ENCODE results near the gene DDX59. TPM values are rescaled to one million over a fixed set of nuclear protein-coding genes. Genes with fewer than 3 reads are reported as not detected.

The DDX59 gene
- total and polyA plus RNA-seq, 9 of the 15 experiments (the other 6 are each of a cell fraction or from before 2014, with no cell fraction given) = 8.3 to 30.4 (median 19.8) TPM

GRCh38 chr1:200708769-200709168 lies 39.1 kb upstream of the DDX59 start (continued):
- no peak for TF ChIP-seq CEBPZ (IDR thresholded peaks at IDR 0.05; ENCODE audit: borderline replicate concordance, low read depth, low read length)

GRCh38 chr1:200708161-200708560 lies 38.5 kb upstream of the DDX59 start:
- H3K79me2 ChIP-seq (ENCODE audit: control insufficient read depth, insufficient read depth, low read length) = no peaks in the 10 kb centered on the region
- no peaks in the 10 kb centered on the region for H3K36me3 ChIP-seq (ENCODE audit: control insufficient read depth, insufficient read depth, low read length)
- H4K20me1 ChIP-seq (replicated peaks; ENCODE audit: control insufficient read depth, insufficient read depth, low read length) = no peaks in the 10 kb centered on the region
- ATAC-seq (no peak), DNase-seq (ENCODE audit: extremely low read depth in 1 of 4, low spot score in 3 of 4) (no peak), FAIRE-seq (no peak)
- CTCF ChIA-PET (ENCODE audit: low intra/inter-chr PET ratio) = no interaction called here
- POLR2A ChIA-PET = interaction anchor here (1.0 to 1.4 kb wide), 2 partner anchors 10 to 39 kb away, joined by 5 to 6 read pairs; partner anchors contain the start of gene DDX59
- H3K27ac ChIP-seq (ENCODE audit: extremely low read depth, low read depth, low read length) = no peak overlapping the region
- H3K9me3 ChIP-seq (replicated peaks; ENCODE audit: control insufficient read depth, insufficient read depth, low read depth, low read length) = no peaks in the 10 kb centered on the region
- intact Hi-C loops (cut with micrococcal nuclease) = no loop called here
- H3K4me1 ChIP-seq (replicated peaks in 1 of 2; ENCODE audit: control insufficient read depth in 2 of 2, insufficient read depth in 2 of 2, low read length in 2 of 2) = peaks cover 4 to 16% of the 10 kb centered on the region in 2 experiments; a peak in 2 of 5 replicates
- in situ Hi-C loops (cut with MboI) = no loop called here
- no peak overlapping the region for H3K4me2 ChIP-seq (ENCODE audit: insufficient read depth, low read length)
- no peak overlapping the region for H3K4me3 ChIP-seq
- no TSS peak for BruUV-seq (replicated peaks)
- no peaks in the 10 kb centered on the region for H3K27me3 ChIP-seq (ENCODE audit: control insufficient read depth in 2 of 2, insufficient read depth in 2 of 2, low read length in 2 of 2)
- H2AFZ ChIP-seq (ENCODE audit: low read depth, low read length) = no peak overlapping the region
- H3K9me1 ChIP-seq (ENCODE audit: control insufficient read depth, insufficient read depth, low read length) = no peaks in the 10 kb centered on the region
- no peak overlapping the region for H3K9ac ChIP-seq (ENCODE audit: insufficient read depth in 1 of 2, low read depth in 2 of 2, low read length in 2 of 2)
- TF ChIP-seq E2F6 (IDR thresholded peaks at IDR 0.05; ENCODE audit: borderline replicate concordance in 1 of 2, extremely low read depth in 1 of 2, insufficient read depth in 1 of 2, insufficient read length in 1 of 2, low read depth in 1 of 2, low read length in 1 of 2, poor library complexity in 1 of 2, severe bottlenecking in 1 of 2) (no peak), ELF4 (CRISPR knock-in tag; IDR thresholded peaks at IDR 0.05) (no peak), ESRRB (CRISPR knock-in tag; IDR thresholded peaks at IDR 0.05; ENCODE audit: borderline replicate concordance) (no peak), ZSCAN32 (CRISPR knock-in tag; IDR thresholded peaks at IDR 0.05) (no peak), TOE1 (IDR thresholded peaks at IDR 0.05; ENCODE audit: borderline replicate concordance) (no peak), TOE1 (CRISPR knock-in tag; IDR thresholded peaks at IDR 0.05; ENCODE audit: borderline replicate concordance, low read depth) (no peak), MLX (CRISPR knock-in tag; conservative IDR thresholded peaks at IDR 0.05) (no peak), ZNF561 (CRISPR knock-in tag; conservative IDR thresholded peaks at IDR 0.05) (no peak), FOXO4 (CRISPR knock-in tag; IDR thresholded peaks at IDR 0.05) (no peak), SIN3A (IDR thresholded peaks at IDR 0.05; ENCODE audit: borderline replicate concordance in 2 of 2, control insufficient read depth in 1 of 2, low read depth in 2 of 2, low read length in 2 of 2) (no peak), ELK1 (CRISPR knock-in tag; IDR thresholded peaks at IDR 0.05) (no peak)

Data from K562 (cell line).